CD4-positive, alpha-beta T cell treated with Interleukin-6 for 4 hours (primary cell): ENCODE data around the gene ACADSB.

Experiments
- DNase-seq: peaks from one replicate; pipeline ENCODE4 v3.0.0-alpha.2; 2020; ENCODE audit warnings: mixed read lengths

Gene ACADSB

GRCh38 chr10:123103944-123104343, 95.1 kb downstream of the ACADSB start:
- no peak for DNase-seq
